GM12865 (cell line): Measurements from ENCODE around the gene GJC1.

Experiments
- DNase-seq: peaks from one replicate; pipeline ENCODE4 v3.0.0; 2010; ENCODE audit warnings: low read depth
- H3K4me3 ChIP-seq: 2 replicates; pipeline ENCODE4 v1.5.1; 2011; ENCODE audit warnings: mild to moderate bottlenecking, low read depth, low read length, control low read depth
- TF ChIP-seq, protein P1 (sequence below): IDR thresholded peaks from 2 replicates; pipeline ENCODE4 v1.5.1; 2011; ENCODE audit warnings: low read length, control low read depth, low read depth, inconsistent platforms; ENCODE audit not compliant: insufficient read depth; ENCODE audit errors: missing control alignments

The GJC1 gene

DNA sequence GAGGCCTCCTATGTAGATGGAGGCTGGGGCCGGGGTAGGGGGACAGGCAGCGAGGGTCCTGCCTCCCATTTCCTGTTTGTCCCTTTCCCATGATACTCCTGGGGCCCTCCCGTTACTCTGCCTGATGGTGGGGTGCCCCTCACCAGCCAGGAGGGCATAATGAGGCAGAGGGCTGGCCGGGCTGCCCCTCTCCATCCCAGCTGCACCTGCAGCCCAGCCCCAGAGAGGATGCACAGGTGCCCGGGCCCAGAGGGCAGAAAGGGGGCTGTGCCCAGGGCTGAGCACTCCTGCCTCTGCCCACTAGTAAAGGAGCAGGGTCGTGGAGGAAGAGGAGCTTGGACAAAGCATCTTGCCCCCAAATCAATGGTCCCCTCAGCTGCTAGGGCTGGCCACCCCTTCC, 60.9 kb downstream of the GJC1 start:
- no peak for DNase-seq
- H3K4me3 ChIP-seq, result no peak overlapping the region
- TF ChIP-seq, protein P1, sequence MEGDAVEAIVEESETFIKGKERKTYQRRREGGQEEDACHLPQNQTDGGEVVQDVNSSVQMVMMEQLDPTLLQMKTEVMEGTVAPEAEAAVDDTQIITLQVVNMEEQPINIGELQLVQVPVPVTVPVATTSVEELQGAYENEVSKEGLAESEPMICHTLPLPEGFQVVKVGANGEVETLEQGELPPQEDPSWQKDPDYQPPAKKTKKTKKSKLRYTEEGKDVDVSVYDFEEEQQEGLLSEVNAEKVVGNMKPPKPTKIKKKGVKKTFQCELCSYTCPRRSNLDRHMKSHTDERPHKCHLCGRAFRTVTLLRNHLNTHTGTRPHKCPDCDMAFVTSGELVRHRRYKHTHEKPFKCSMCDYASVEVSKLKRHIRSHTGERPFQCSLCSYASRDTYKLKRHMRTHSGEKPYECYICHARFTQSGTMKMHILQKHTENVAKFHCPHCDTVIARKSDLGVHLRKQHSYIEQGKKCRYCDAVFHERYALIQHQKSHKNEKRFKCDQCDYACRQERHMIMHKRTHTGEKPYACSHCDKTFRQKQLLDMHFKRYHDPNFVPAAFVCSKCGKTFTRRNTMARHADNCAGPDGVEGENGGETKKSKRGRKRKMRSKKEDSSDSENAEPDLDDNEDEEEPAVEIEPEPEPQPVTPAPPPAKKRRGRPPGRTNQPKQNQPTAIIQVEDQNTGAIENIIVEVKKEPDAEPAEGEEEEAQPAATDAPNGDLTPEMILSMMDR, result no peak

DNA sequence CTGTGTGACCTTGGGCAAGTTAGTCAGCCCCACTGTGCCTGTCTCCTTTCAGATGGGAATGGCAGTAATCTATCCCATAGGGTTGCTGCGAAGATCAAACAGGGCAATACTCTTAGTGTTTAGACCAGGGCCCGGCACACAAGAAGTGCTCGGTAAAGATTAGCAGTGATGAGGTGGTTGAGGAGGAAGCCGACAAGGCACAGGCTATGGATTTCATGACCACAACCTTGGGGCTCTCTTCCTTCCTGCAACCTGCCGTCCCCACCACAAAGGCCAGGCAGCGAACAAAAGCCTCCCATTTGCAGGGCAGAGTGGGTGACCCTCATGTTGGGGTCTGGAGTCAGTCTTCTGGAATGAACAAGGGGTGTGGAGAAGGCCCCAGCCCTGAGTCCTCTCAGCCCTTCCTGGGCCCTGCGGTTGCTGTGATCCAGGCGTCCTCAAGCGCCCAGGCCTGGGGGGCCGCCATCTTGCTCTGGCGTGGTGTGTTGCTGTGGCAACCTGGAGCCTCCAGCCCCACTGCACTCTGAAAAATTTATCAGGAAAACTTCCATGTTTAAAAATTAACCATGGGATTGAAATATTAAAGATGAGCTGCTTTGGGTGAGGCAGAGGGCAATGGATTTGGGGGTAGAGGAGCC, 61.5 kb downstream of the GJC1 start:
- DNase-seq, result no peak
- H3K4me3 ChIP-seq, result no peak overlapping the region
- TF ChIP-seq, protein P1, result no peak

DNA sequence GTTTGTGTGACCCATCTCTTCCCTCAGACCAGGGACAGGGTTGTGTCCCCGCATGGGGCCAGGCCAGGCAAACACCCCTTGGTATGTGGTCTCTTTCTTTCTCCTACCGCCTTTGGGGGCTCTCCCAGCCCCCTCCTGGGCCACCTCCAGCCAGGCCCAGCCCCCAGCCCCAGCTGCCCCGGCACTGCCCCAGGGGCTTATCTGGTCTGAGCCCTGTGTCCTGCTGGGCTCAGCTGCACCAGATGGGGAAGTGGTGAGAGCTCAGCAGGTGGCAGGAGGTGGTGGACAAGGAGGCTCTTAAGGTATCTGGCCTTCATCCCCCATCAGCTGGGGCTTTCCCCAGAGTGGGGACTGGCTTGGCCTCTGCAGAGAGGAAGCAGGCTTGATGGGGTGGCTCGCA, 62.6 kb downstream of the GJC1 start:
- TF ChIP-seq, protein P1, result no peak
- DNase-seq, result peak; percentile 39
- H3K4me3 ChIP-seq, result no peak overlapping the region

DNA sequence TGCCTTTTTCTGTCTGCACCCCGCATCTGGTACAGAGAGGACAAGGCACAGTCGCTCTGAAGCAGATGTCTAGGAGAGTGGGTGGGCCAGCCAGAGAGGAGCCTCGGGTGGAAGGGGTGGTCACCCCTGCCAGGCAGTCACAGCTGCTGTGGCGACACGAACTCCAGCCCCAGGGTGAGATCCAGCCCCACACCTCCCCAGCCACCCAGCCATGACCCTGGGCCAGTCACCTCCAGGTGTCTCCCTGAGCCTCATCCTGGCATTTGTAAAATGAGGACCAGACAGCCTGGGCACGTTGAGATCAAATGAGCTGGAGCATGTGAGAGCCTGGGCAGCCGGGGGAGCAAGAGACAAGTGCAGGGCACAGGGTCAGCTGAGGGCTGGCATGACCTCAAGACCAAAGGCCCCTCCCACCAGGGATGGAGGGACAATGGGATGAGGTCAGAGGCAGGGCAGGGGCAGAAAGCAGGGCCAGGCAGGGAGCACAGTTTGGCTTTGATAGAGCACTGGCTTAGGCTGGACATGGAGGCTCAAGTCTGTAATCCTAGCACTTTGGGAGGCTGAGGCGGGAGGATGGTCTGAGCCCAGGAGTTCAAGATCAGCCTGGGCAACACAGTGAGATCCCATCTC, 63.6 kb downstream of the GJC1 start:
- no peak for DNase-seq
- TF ChIP-seq, protein P1, result no peak
- H3K4me3 ChIP-seq, result no peak overlapping the region

DNA sequence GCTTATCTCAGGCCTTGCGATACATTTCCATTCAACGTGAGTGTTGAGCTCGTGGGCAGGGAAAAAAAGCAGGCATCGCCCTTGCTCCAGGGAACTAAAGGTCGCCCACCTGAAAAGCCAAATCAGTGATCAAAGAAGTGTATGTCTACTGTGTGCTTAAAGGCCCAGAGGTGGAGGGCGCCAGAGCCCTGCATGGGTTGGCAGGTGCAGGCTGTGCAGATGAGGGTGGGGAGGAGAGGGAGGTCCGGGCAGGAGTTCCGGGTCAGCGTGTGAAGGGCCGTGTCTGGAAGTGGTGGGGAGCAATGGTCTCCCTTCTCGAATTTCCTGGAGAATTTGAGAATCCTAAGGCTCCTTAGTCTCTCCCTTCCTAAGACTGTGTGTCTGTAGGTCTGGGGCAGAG, 64.1 kb downstream of the GJC1 start:
- no peak for DNase-seq
- H3K4me3 ChIP-seq, result no peak overlapping the region
- TF ChIP-seq, protein P1, result no peak

DNA sequence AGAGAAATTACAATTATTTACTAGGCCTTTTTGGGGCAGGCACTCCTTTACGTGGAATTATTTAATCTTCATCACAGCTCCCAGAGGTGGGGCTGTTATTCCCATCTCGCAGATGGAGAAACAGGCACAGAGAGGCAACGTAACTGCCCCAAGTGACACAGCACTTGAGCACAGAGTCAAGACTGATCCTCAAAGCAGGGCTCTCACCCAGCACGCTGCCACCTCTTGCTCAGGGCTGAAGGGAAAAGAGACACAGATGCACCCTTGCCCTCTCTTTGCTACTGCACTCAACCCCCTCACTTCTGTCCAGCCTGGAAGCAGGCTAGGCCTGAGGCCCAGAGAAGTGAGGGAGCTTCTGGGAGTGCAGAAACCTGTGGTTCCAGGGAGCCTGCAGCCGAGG, 66.9 kb downstream of the GJC1 start:
- H3K4me3 ChIP-seq, result no peak overlapping the region
- TF ChIP-seq, protein P1, result no peak
- DNase-seq, result no peak
